Gastroesophageal sphincter (tissue), 3 donors: ENCODE measurements around the gene PRG2.

Experiments used
- EP300 ChIP-seq: sonication (generic); formaldehyde crosslinking; IDR thresholded peaks from one replicate; pipeline ENCODE4 v1.6.1; 2017; ENCODE audit warnings: antibody characterized with exemption, mild to moderate bottlenecking
- TF ChIP-seq, protein P1 (sequence below), 4 experiments: fragments of 200-600 bp in 2 of 4; fragments of 450-650 bp in 2 of 4; sonication (generic) in 1 of 4; IDR thresholded peaks; one replicate each; pipeline ENCODE4 v1.5.1; 2017 to 2019; ENCODE audit warnings: antibody characterized with exemption in 4 of 4, mild to moderate bottlenecking in 2 of 4, moderate library complexity in 2 of 4

DNA sequence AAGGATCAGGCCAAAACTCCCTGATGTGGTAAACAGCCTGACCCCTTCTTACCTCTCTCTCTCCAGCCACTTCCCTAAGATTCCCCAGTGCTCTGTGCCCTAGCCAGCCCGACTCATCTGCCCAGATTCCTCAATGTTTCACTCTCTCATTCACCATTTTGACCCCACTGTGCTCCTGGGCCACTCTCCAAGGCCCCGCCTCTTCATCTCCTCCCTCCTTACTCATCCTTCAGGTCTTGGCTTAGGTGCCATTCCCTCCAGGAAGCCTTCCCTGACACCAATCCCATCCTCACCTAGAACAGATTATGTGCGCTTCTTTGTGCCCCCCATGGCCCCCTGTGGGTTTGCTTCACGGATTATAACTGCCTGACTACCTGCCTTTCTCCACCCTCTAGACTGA, 23.2 kb upstream of the PRG2 start:
- TF ChIP-seq EP300, result no peak
- TF ChIP-seq, protein P1, sequence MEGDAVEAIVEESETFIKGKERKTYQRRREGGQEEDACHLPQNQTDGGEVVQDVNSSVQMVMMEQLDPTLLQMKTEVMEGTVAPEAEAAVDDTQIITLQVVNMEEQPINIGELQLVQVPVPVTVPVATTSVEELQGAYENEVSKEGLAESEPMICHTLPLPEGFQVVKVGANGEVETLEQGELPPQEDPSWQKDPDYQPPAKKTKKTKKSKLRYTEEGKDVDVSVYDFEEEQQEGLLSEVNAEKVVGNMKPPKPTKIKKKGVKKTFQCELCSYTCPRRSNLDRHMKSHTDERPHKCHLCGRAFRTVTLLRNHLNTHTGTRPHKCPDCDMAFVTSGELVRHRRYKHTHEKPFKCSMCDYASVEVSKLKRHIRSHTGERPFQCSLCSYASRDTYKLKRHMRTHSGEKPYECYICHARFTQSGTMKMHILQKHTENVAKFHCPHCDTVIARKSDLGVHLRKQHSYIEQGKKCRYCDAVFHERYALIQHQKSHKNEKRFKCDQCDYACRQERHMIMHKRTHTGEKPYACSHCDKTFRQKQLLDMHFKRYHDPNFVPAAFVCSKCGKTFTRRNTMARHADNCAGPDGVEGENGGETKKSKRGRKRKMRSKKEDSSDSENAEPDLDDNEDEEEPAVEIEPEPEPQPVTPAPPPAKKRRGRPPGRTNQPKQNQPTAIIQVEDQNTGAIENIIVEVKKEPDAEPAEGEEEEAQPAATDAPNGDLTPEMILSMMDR (IDR thresholded peaks at IDR 0.05), result no peak
